Bronchial epithelial cell (primary cell): ENCODE measurements around the gene PCCA. TPM values are rescaled to one million over a fixed set of nuclear protein-coding genes. Genes with fewer than 3 reads are reported as not detected.

Experiments
- DNase-seq: peaks from one replicate; pipeline ENCODE4 v3.0.0-alpha.2; 2010; ENCODE audit warnings: low read depth
- FAIRE-seq: peaks from 2 replicates; lab custom pipeline; 2011; peaks lifted over from hg19 to GRCh38; lab: Jason Lieb, UNC
- H3K27me3 ChIP-seq: 2 replicates; pipeline ENCODE4 v1.5.1; 2011; ENCODE audit warnings: low read length; ENCODE audit not compliant: control insufficient read depth, insufficient read depth
- H3K36me3 ChIP-seq: 2 replicates; pipeline ENCODE4 v1.5.1; 2011; ENCODE audit warnings: low read length; ENCODE audit not compliant: control insufficient read depth, insufficient read depth
- H3K4me3 ChIP-seq: 2 replicates; pipeline ENCODE4 v1.5.1; 2011; ENCODE audit warnings: mild to moderate bottlenecking, low read depth, low read length, control low read depth
- CTCF ChIP-seq: IDR thresholded peaks from 2 replicates; pipeline ENCODE4 v1.5.1; 2011; ENCODE audit warnings: mild to moderate bottlenecking, moderate library complexity, low read length, control low read depth, inconsistent platforms; ENCODE audit not compliant: insufficient read depth, severe bottlenecking
- total RNA-seq: library from RNA; depleted of rRNA; stranded (reverse); fragments of >200 nt; gene quantifications from 2 replicates; pipeline ENCODE4 v1.2.1, GENCODE V29; 2014

Gene PCCA
- total RNA-seq, 1 donor from 2014 or later, result 27.1 TPM

- no peaks in the 10 kb centered on the region for H3K36me3 ChIP-seq
- no peak for FAIRE-seq
- H3K4me3 ChIP-seq, result no peak overlapping the region
- no peak for DNase-seq
- no peak for TF ChIP-seq CTCF
- no peaks in the 10 kb centered on the region for H3K27me3 ChIP-seq
These were observed 394.2 kb downstream of the PCCA start for GRCh38 chr13:100483139-100483538.

GRCh38 chr13:100483841-100484381 lies 395.0 kb downstream of the PCCA start:
- no peak for TF ChIP-seq CTCF
- no peaks in the 10 kb centered on the region for H3K27me3 ChIP-seq
- DNase-seq (no peak), FAIRE-seq (no peak)
- no peaks in the 10 kb centered on the region for H3K36me3 ChIP-seq
- H3K4me3 ChIP-seq, result no peak overlapping the region

- Histone ChIP-seq H3K36me3 (no peaks in the 10 kb centered on the region), H3K27me3 (no peaks in the 10 kb centered on the region), H3K4me3 (no peak overlapping the region)
- DNase-seq (no peak), FAIRE-seq (no peak)
- no peak for TF ChIP-seq CTCF
These were observed 395.8 kb downstream of the PCCA start for GRCh38 chr13:100484702-100485101.

GRCh38 chr13:100485265-100485664 lies 396.4 kb downstream of the PCCA start:
- H3K4me3 ChIP-seq, result no peak overlapping the region
- DNase-seq, result no peak
- no peak for FAIRE-seq
- no peak for TF ChIP-seq CTCF
- H3K27me3 ChIP-seq, result no peaks in the 10 kb centered on the region
- no peaks in the 10 kb centered on the region for H3K36me3 ChIP-seq

GRCh38 chr13:100490692-100491091 lies 401.8 kb downstream of the PCCA start:
- no peak overlapping the region for H3K4me3 ChIP-seq
- H3K27me3 ChIP-seq, result no peaks in the 10 kb centered on the region
- FAIRE-seq (no peak), DNase-seq (no peak)
- H3K36me3 ChIP-seq, result no peaks in the 10 kb centered on the region
- TF ChIP-seq CTCF, result no peak
